Measurements from ENCODE around the gene ZFPM1.

ZFPM1 gene

DNA sequence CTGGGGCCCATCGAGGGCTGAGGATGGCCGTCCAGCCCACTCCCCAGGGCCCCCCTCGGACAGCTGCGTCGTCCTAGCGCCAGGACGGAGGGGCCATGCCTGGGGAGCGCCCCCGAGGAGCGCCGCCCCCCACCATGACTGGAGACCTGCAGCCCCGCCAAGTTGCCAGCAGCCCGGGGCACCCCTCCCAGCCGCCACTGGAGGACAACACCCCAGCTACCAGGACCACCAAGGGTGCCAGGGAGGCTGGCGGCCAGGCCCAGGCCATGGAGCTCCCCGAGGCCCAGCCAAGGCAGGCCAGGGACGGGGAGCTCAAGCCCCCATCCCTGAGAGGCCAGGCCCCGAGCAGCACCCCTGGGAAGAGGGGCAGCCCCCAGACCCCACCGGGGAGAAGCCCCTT is 25.7 kb upstream of the ZFPM1 start:
- Histone ChIP-seq H3K9me3 (ENCODE audit: insufficient read depth, low read length) (no peaks in the 10 kb centered on the region), H3K27me3 (ENCODE audit: low read length) (no peaks in the 10 kb centered on the region), H3K4me3 (ENCODE audit: insufficient read depth, low read length, poor library complexity, severe bottlenecking) (no peak overlapping the region), H3K9me2 (replicated peaks; ENCODE audit: insufficient read depth, low read length) (no peaks in the 10 kb centered on the region), H3K27ac (ENCODE audit: low read depth, low read length) (no peak overlapping the region), H3K36me3 (ENCODE audit: low read length) (no peaks in the 10 kb centered on the region), H3K79me2 (ENCODE audit: insufficient read depth, low read length) (no peaks in the 10 kb centered on the region), H4K20me1 (ENCODE audit: low read depth, low read length) (no peaks in the 10 kb centered on the region), H2AFZ (ENCODE audit: low read depth, low read length, severe bottlenecking) (no peak overlapping the region), H3F3A (ENCODE audit: insufficient read depth) (no peaks in the 10 kb centered on the region), H3K9ac (ENCODE audit: low read length) (no peak overlapping the region), H3K4me2 (ENCODE audit: low read depth, low read length, poor library complexity, severe bottlenecking) (no peak overlapping the region)
- TF ChIP-seq EZH2phosphoT487 (conservative IDR thresholded peaks at IDR 0.05; ENCODE audit: low read length), result no peak
- TF ChIP-seq, protein P1, sequence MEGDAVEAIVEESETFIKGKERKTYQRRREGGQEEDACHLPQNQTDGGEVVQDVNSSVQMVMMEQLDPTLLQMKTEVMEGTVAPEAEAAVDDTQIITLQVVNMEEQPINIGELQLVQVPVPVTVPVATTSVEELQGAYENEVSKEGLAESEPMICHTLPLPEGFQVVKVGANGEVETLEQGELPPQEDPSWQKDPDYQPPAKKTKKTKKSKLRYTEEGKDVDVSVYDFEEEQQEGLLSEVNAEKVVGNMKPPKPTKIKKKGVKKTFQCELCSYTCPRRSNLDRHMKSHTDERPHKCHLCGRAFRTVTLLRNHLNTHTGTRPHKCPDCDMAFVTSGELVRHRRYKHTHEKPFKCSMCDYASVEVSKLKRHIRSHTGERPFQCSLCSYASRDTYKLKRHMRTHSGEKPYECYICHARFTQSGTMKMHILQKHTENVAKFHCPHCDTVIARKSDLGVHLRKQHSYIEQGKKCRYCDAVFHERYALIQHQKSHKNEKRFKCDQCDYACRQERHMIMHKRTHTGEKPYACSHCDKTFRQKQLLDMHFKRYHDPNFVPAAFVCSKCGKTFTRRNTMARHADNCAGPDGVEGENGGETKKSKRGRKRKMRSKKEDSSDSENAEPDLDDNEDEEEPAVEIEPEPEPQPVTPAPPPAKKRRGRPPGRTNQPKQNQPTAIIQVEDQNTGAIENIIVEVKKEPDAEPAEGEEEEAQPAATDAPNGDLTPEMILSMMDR (IDR thresholded peaks at IDR 0.05; ENCODE audit: insufficient read depth, low read length, poor library complexity, severe bottlenecking), result no peak

DNA sequence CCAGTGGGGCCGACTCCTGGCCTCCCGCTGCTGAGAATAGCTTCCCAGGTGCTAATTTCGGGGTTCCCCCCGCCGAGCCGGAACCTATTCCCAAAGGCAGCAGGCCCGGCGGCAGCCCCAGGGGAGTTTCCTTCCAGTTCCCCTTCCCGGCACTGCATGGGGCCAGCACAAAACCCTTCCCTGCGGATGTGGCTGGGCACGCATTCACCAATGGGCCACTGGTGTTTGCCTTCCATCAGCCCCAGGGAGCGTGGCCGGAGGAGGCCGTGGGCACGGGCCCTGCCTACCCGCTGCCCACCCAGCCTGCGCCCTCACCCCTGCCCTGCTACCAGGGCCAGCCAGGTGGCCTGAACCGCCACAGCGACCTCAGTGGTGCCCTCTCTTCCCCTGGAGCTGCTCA is 24.9 kb upstream of the ZFPM1 start:
- H3K4me2 ChIP-seq (ENCODE audit: low read depth, low read length, poor library complexity, severe bottlenecking), result no peak overlapping the region
- no peaks in the 10 kb centered on the region for H3F3A ChIP-seq (ENCODE audit: insufficient read depth)
- H3K9ac ChIP-seq (ENCODE audit: low read length), result no peak overlapping the region
- no peaks in the 10 kb centered on the region for H3K36me3 ChIP-seq (ENCODE audit: low read length)
- H3K79me2 ChIP-seq (ENCODE audit: insufficient read depth, low read length), result no peaks in the 10 kb centered on the region
- no peak for TF ChIP-seq EZH2phosphoT487 (conservative IDR thresholded peaks at IDR 0.05; ENCODE audit: low read length)
- TF ChIP-seq, protein P1 (IDR thresholded peaks at IDR 0.05; ENCODE audit: insufficient read depth, low read length, poor library complexity, severe bottlenecking), result no peak
- H3K27me3 ChIP-seq (ENCODE audit: low read length), result no peaks in the 10 kb centered on the region
- no peak overlapping the region for H2AFZ ChIP-seq (ENCODE audit: low read depth, low read length, severe bottlenecking)
- H3K27ac ChIP-seq (ENCODE audit: low read depth, low read length), result no peak overlapping the region
- H3K9me3 ChIP-seq (ENCODE audit: insufficient read depth, low read length), result no peaks in the 10 kb centered on the region
- no peaks in the 10 kb centered on the region for H4K20me1 ChIP-seq (ENCODE audit: low read depth, low read length)
- no peak overlapping the region for H3K4me3 ChIP-seq (ENCODE audit: insufficient read depth, low read length, poor library complexity, severe bottlenecking)
- H3K9me2 ChIP-seq (replicated peaks; ENCODE audit: insufficient read depth, low read length), result no peaks in the 10 kb centered on the region

DNA sequence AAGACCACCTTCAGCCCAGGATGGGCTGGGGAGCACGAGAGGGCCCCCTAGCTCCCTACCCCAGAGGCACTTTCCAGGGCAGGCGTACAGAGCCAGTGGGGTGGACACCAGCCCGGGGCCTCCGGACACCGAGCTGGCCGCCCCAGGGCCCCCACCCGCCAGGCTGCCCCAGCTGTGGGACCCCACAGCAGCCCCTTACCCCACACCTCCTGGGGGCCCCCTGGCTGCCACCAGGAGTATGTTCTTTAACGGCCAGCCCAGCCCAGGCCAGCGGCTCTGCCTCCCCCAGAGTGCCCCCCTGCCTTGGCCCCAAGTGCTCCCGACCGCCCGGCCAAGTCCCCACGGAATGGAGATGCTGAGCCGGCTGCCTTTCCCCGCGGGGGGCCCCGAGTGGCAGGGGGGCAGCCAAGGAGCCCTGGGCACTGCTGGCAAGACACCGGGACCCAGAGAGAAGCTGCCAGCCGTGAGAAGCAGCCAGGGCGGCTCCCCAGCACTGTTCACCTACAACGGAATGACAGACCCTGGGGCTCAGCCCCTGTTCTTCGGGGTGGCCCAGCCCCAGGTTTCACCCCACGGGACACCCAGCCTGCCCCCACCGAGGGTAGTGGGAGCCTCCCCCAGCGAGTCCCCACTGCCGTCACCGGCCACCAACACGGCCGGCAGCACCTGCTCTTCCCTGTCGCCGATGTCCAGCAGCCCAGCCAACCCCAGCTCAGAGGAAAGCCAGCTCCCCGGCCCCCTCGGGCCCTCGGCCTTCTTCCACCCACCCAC is 24.3 kb upstream of the ZFPM1 start:
- no peaks in the 10 kb centered on the region for H3K36me3 ChIP-seq (ENCODE audit: low read length)
- no peak overlapping the region for H2AFZ ChIP-seq (ENCODE audit: low read depth, low read length, severe bottlenecking)
- no peaks in the 10 kb centered on the region for H3K9me2 ChIP-seq (replicated peaks; ENCODE audit: insufficient read depth, low read length)
- no peaks in the 10 kb centered on the region for H3K79me2 ChIP-seq (ENCODE audit: insufficient read depth, low read length)
- H3K4me3 ChIP-seq (ENCODE audit: insufficient read depth, low read length, poor library complexity, severe bottlenecking), result no peak overlapping the region
- H3K4me2 ChIP-seq (ENCODE audit: low read depth, low read length, poor library complexity, severe bottlenecking), result no peak overlapping the region
- H4K20me1 ChIP-seq (ENCODE audit: low read depth, low read length), result no peaks in the 10 kb centered on the region
- no peaks in the 10 kb centered on the region for H3K27me3 ChIP-seq (ENCODE audit: low read length)
- H3F3A ChIP-seq (ENCODE audit: insufficient read depth), result no peaks in the 10 kb centered on the region
- H3K9me3 ChIP-seq (ENCODE audit: insufficient read depth, low read length), result no peaks in the 10 kb centered on the region
- H3K27ac ChIP-seq (ENCODE audit: low read depth, low read length), result no peak overlapping the region
- TF ChIP-seq, protein P1 (IDR thresholded peaks at IDR 0.05; ENCODE audit: insufficient read depth, low read length, poor library complexity, severe bottlenecking), result no peak
- no peak for TF ChIP-seq EZH2phosphoT487 (conservative IDR thresholded peaks at IDR 0.05; ENCODE audit: low read length)
- no peak overlapping the region for H3K9ac ChIP-seq (ENCODE audit: low read length)

Data from SU-DHL-6 (cell line).